Uterus (tissue), 4 donors: ENCODE data around the gene NXPE3. TPM values are rescaled to one million over a fixed set of nuclear protein-coding genes. Genes with fewer than 3 reads are reported as not detected.

ENCODE experiments used
- DNase-seq, 2 donors: peaks; one replicate each; pipeline ENCODE4 v3.0.0-alpha.2; 2019 to 2020
- H3K27ac ChIP-seq, 2 donors: fragments of 200-600 bp; sonication (generic); 1 replicate in 1 of 2; 2 replicates in 1 of 2; pipeline ENCODE4 v1.5.1; 2016 to 2018
- H3K27me3 ChIP-seq, 2 donors: fragments of 200-600 bp; sonication (generic); one replicate each; pipeline ENCODE4 v1.5.1; 2018 to 2019; ENCODE audit warnings: control low read depth in 1 of 2
- H3K36me3 ChIP-seq, 2 donors: fragments of 200-600 bp; sonication (generic); one replicate each; pipeline ENCODE4 v1.5.1; 2019; ENCODE audit warnings: control low read depth in 1 of 2
- H3K4me1 ChIP-seq, 2 donors: fragments of 200-600 bp; sonication (generic); one replicate each; pipeline ENCODE4 v1.5.1; 2018 to 2019; ENCODE audit warnings: control low read depth in 1 of 2
- H3K4me3 ChIP-seq, 2 donors: fragments of 200-600 bp; sonication (generic); 1 replicate in 1 of 2; 2 replicates in 1 of 2; pipeline ENCODE4 v1.5.1; 2018 to 2019; ENCODE audit warnings: mild to moderate bottlenecking in 1 of 2
- H3K9me3 ChIP-seq, 2 donors: fragments of 200-600 bp; sonication (generic); one replicate each; pipeline ENCODE4 v1.5.1; 2019; ENCODE audit warnings: control low read depth in 1 of 2
- CTCF ChIP-seq, 4 experiments: fragments of 200-600 bp in 2 of 4; fragments of 450-650 bp in 2 of 4; sonication (generic) in 2 of 4; IDR thresholded peaks; one replicate each; pipeline ENCODE4 v1.5.1; 2016 to 2019; ENCODE audit warnings: antibody characterized with exemption in 4 of 4, mild to moderate bottlenecking in 2 of 4, moderate library complexity in 1 of 4
- POLR2A ChIP-seq, 2 donors: fragments of 450-650 bp; IDR thresholded peaks; one replicate each; pipeline ENCODE4 v1.6.1; 2016; ENCODE audit warnings: antibody characterized with exemption in 2 of 2, mild to moderate bottlenecking in 1 of 2, moderate library complexity in 1 of 2
- intact Hi-C: fragments of 100-400 bp; cut with DNase I; formaldehyde crosslinking; loops from one replicate; pipeline ENCODE4 v1.15.1; 2023; ENCODE audit warnings: low total_unique reads
- total RNA-seq, 4 donors: library from RNA; depleted of rRNA in 3 of 4; stranded (reverse); fragments of >200 nt in 3 of 4; gene quantifications; one replicate each; pipeline versions ENCODE4 v1.1.0 to v1.2.4, GENCODE V29; 2014 to 2023
- donor health status: DM: yes; HTN: yes; CAD: no.

The NXPE3 gene
- total RNA-seq, 4 donors from 2014 or later = 3.1 to 26.0 (median 10.3) TPM

GRCh38 chr3:101842935-101843330 is 63.9 kb downstream of the NXPE3 start:
- no peaks in the 10 kb centered on the region for H3K9me3 ChIP-seq
- H3K4me1 ChIP-seq = no peaks in the 10 kb centered on the region
- DNase-seq = no peak
- H3K36me3 ChIP-seq = no peaks in the 10 kb centered on the region
- no peaks in the 10 kb centered on the region for H3K27me3 ChIP-seq
- TF ChIP-seq POLR2A (IDR thresholded peaks at IDR 0.05) (no peak), CTCF (IDR thresholded peaks at IDR 0.05) (no peak)
- intact Hi-C loops = no loop called here
- no peak overlapping the region for H3K4me3 ChIP-seq
- H3K27ac ChIP-seq = no peak overlapping the region

DNA sequence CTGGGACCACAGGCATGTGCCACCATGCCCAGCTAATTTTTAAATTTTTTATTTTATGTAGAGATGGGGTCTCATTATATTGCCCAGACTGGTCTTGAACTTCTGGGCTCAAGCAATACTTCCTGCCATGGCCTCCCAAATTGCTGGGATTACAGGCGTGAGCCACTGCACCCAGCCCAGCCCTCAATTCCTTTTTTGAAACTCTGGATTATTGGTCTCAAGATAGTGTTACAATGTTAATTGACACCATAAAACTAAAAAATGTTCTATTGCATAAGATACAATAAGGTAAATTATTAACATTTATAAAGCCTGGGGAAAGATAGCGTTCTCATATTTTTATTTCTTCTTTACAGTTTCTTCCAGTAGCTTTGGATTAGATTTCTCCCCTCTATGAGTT is 66.4 kb downstream of the NXPE3 start:
- H3K4me1 ChIP-seq = no peaks in the 10 kb centered on the region
- intact Hi-C loops = no loop called here
- DNase-seq = no peak
- no peak overlapping the region for H3K4me3 ChIP-seq
- H3K27me3 ChIP-seq = no peaks in the 10 kb centered on the region
- no peaks in the 10 kb centered on the region for H3K36me3 ChIP-seq
- H3K9me3 ChIP-seq = no peaks in the 10 kb centered on the region
- TF ChIP-seq POLR2A (IDR thresholded peaks at IDR 0.05) (no peak), CTCF (IDR thresholded peaks at IDR 0.05) (no peak)
- no peak overlapping the region for H3K27ac ChIP-seq

DNA sequence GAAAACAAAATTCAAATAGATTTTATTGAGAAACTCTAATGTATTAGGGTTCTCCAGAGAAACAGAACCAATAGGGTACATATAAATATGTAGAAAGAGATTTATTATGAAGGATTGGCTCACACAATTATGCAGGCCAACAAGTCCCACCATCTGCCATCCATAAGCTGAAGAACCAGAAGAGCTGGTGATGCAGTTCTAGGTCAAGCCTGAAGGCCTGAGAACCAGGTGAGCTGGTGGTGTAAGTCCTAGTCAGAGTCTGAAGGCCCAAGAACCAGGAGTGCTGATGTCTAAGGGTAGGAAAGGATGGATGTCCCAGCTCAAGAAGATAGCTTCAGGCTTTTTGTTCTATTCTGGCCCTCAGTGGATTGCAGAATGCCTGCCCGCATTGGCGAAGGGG is 67.7 kb downstream of the NXPE3 start:
- DNase-seq = no peak
- Histone ChIP-seq H3K9me3 (no peaks in the 10 kb centered on the region), H3K36me3 (no peaks in the 10 kb centered on the region), H3K4me1 (no peaks in the 10 kb centered on the region), H3K4me3 (no peak overlapping the region), H3K27ac (no peak overlapping the region), H3K27me3 (no peaks in the 10 kb centered on the region)
- TF ChIP-seq POLR2A (IDR thresholded peaks at IDR 0.05) (no peak), CTCF (IDR thresholded peaks at IDR 0.05) (no peak)
- intact Hi-C loops = no loop called here

DNA sequence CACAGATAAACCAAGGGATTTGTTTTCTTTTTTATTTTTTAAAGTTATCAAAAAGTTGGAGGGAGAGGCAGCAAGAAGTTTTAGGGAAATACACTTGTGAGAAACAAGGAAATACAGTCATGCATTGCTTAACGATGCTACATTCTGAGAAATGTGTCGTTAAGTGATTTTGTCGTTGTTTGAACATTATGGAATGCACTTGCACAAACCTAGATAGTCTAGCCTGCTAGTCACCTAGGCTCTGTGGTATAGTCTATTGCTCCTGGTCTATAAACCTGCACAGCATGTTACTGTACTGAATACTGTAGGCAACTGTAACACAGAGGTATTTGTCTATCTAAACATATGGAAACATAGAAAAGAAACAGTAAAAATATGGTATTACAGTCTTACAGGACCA is 68.3 kb downstream of the NXPE3 start:
- no peak overlapping the region for H3K4me3 ChIP-seq
- no peaks in the 10 kb centered on the region for H3K9me3 ChIP-seq
- H3K27ac ChIP-seq = no peak overlapping the region
- no peak for DNase-seq
- TF ChIP-seq POLR2A (IDR thresholded peaks at IDR 0.05) = no peak
- TF ChIP-seq CTCF (IDR thresholded peaks at IDR 0.05) = no peak
- H3K36me3 ChIP-seq = no peaks in the 10 kb centered on the region
- no peaks in the 10 kb centered on the region for H3K4me1 ChIP-seq
- no peaks in the 10 kb centered on the region for H3K27me3 ChIP-seq
- intact Hi-C loops = no loop called here

DNA sequence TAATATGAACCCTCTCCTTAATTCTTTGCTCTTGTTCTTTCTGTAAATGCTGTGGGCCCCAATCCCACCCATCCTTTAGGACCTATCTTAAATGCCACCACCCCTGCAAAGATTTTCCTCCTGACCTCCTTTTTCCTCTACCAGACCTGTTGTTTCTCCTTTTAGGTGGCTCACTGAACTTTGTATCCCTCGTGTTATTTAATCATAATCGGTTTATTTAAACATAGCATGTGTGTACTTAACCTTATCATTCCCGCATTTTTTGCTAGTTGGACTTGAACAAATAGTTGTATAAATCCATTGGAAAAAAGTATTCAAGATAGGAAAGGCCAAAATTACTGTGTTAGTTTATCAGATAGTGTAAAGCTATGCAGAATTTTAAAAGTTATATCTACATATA is 69.3 kb downstream of the NXPE3 start:
- Histone ChIP-seq H3K9me3 (no peaks in the 10 kb centered on the region), H3K27me3 (no peaks in the 10 kb centered on the region), H3K4me3 (peak overlapping the region; percentile 33 to 90), H3K36me3 (no peaks in the 10 kb centered on the region), H3K4me1 (peaks cover 0 to 3% of the 10 kb centered on the region in 2 donors), H3K27ac (peak overlapping the region; percentile 94 to 98)
- DNase-seq = no peak
- intact Hi-C loops = no loop called here
- TF ChIP-seq CTCF (IDR thresholded peaks at IDR 0.05) = no peak
- TF ChIP-seq POLR2A (IDR thresholded peaks at IDR 0.05) = no peak
